Measurements from ENCODE around the gene TPK1. TPM values are rescaled to one million over a fixed set of nuclear protein-coding genes. Genes with fewer than 3 reads are reported as not detected.

The TPK1 gene
- polyA plus RNA-seq, 1 donor from 2014 or later, result 3.5 TPM

- Histone ChIP-seq H3K27me3 (ENCODE audit: insufficient read depth, low read depth, low read length) (no peaks in the 10 kb centered on the region), H3K4me2 (ENCODE audit: low read length) (no peak overlapping the region), H3F3A (ENCODE audit: insufficient read depth, low read length, poor library complexity, severe bottlenecking) (no peaks in the 10 kb centered on the region), H4K20me1 (ENCODE audit: insufficient read depth) (no peaks in the 10 kb centered on the region), H3K4me3 (ENCODE audit: low read length) (no peak overlapping the region), H3K9ac (ENCODE audit: low read length) (no peak overlapping the region), H2AFZ (ENCODE audit: low read depth, low read length) (no peak overlapping the region), H3K79me2 (replicated peaks; ENCODE audit: insufficient read depth, low read length) (no peaks in the 10 kb centered on the region), H3K9me3 (ENCODE audit: low read length) (peaks cover 3% of the 10 kb centered on the region), H3K36me3 (ENCODE audit: insufficient read depth, low read length) (no peaks in the 10 kb centered on the region), H3K9me2 (ENCODE audit: insufficient read depth, low read length) (no peaks in the 10 kb centered on the region), H3K27ac (ENCODE audit: low read length) (no peak overlapping the region)
- TF ChIP-seq CTCF (IDR thresholded peaks at IDR 0.05; ENCODE audit: poor library complexity, severe bottlenecking), result no peak
- no peak for TF ChIP-seq RAD21 (conservative IDR thresholded peaks at IDR 0.05)
- TF ChIP-seq REST (IDR thresholded peaks at IDR 0.05; ENCODE audit: borderline replicate concordance), result no peak
- TF ChIP-seq MXI1 (conservative IDR thresholded peaks at IDR 0.05; ENCODE audit: poor library complexity, severe bottlenecking), result no peak
- no peak for TF ChIP-seq EP300 (conservative IDR thresholded peaks at IDR 0.05; ENCODE audit: poor library complexity, severe bottlenecking)
- no peak for TF ChIP-seq TAF1 (IDR thresholded peaks at IDR 0.05; ENCODE audit: low read depth)
- no peak for TF ChIP-seq POLR2AphosphoS5 (IDR thresholded peaks at IDR 0.05)
- no peak for TF ChIP-seq EZH2 (IDR thresholded peaks at IDR 0.05; ENCODE audit: borderline replicate concordance, insufficient read depth, low read length, poor library complexity, severe bottlenecking)
- TF ChIP-seq SMC3 (conservative IDR thresholded peaks at IDR 0.05; ENCODE audit: poor library complexity), result no peak
Observed at GRCh38 chr7:144747936-144748335, 87.9 kb downstream of the TPK1 start.

- no peak overlapping the region for H3K4me2 ChIP-seq (ENCODE audit: low read length)
- no peak overlapping the region for H2AFZ ChIP-seq (ENCODE audit: low read depth, low read length)
- H3K79me2 ChIP-seq (replicated peaks; ENCODE audit: insufficient read depth, low read length), result no peaks in the 10 kb centered on the region
- H3K4me3 ChIP-seq (ENCODE audit: low read length), result no peak overlapping the region
- H3K27me3 ChIP-seq (ENCODE audit: insufficient read depth, low read depth, low read length), result no peaks in the 10 kb centered on the region
- H3K9me2 ChIP-seq (ENCODE audit: insufficient read depth, low read length), result no peaks in the 10 kb centered on the region
- TF ChIP-seq TAF1 (IDR thresholded peaks at IDR 0.05; ENCODE audit: low read depth) (no peak), REST (IDR thresholded peaks at IDR 0.05; ENCODE audit: borderline replicate concordance) (no peak), EP300 (conservative IDR thresholded peaks at IDR 0.05; ENCODE audit: poor library complexity, severe bottlenecking) (no peak), CTCF (IDR thresholded peaks at IDR 0.05; ENCODE audit: poor library complexity, severe bottlenecking) (peak; percentile 64), MXI1 (conservative IDR thresholded peaks at IDR 0.05; ENCODE audit: poor library complexity, severe bottlenecking) (no peak), POLR2AphosphoS5 (IDR thresholded peaks at IDR 0.05) (no peak), SMC3 (conservative IDR thresholded peaks at IDR 0.05; ENCODE audit: poor library complexity) (peak; percentile 67), EZH2 (IDR thresholded peaks at IDR 0.05; ENCODE audit: borderline replicate concordance, insufficient read depth, low read length, poor library complexity, severe bottlenecking) (no peak), RAD21 (conservative IDR thresholded peaks at IDR 0.05) (peak; percentile 59)
- H3K36me3 ChIP-seq (ENCODE audit: insufficient read depth, low read length), result no peaks in the 10 kb centered on the region
- H3K27ac ChIP-seq (ENCODE audit: low read length), result no peak overlapping the region
- no peaks in the 10 kb centered on the region for H3K9me3 ChIP-seq (ENCODE audit: low read length)
- no peaks in the 10 kb centered on the region for H4K20me1 ChIP-seq (ENCODE audit: insufficient read depth)
- H3K9ac ChIP-seq (ENCODE audit: low read length), result no peak overlapping the region
- H3F3A ChIP-seq (ENCODE audit: insufficient read depth, low read length, poor library complexity, severe bottlenecking), result no peaks in the 10 kb centered on the region
Observed at GRCh38 chr7:144738708-144739314, 97.0 kb downstream of the TPK1 start.
